Measurements from ENCODE around the gene DEAF1.
A peak's percentile ranks its signal among the peaks of the same experiment; 100 is the strongest.
"Not testable (repeated sequence)": the region's sequence is repeated elsewhere in the genome, so short reads cannot be mapped to it uniquely, and the experiment has no call there.

The DEAF1 gene

GRCh38 chr11:697811-698311 is 2.8 kb upstream of the DEAF1 start:
- peaks cover 25% of the 10 kb centered on the region for H3K4me1 ChIP-seq (ENCODE audit: insufficient read depth, low read length)
- no peak overlapping the region for H3K4me3 ChIP-seq (ENCODE audit: low read length)
- H3K9me3 ChIP-seq (ENCODE audit: insufficient read depth, low read depth, low read length): no peaks in the 10 kb centered on the region
- WGBS: 57% methylated on average over 11 of the region's 11 CpGs
- H3K36me3 ChIP-seq (ENCODE audit: insufficient read depth, low read length): no peaks in the 10 kb centered on the region
- peak overlapping the region; percentile 72 for H3K27ac ChIP-seq (ENCODE audit: low read depth, low read length)
- no peaks in the 10 kb centered on the region for H3K27me3 ChIP-seq (ENCODE audit: insufficient read depth, low read length)
- peak overlapping the region; percentile 12; the same call in 1 of the 2 replicates for H3K9ac ChIP-seq (ENCODE audit: low read depth, low read length)

GRCh38 chr11:696955-697491 is 2.0 kb upstream of the DEAF1 start:
- WGBS: 85% methylated on average over 11 of the region's 11 CpGs
- Histone ChIP-seq H3K9ac (ENCODE audit: low read depth, low read length) (no peak overlapping the region), H3K27me3 (ENCODE audit: insufficient read depth, low read length) (no peaks in the 10 kb centered on the region), H3K9me3 (ENCODE audit: insufficient read depth, low read depth, low read length) (no peaks in the 10 kb centered on the region), H3K27ac (ENCODE audit: low read depth, low read length) (no peak overlapping the region), H3K4me1 (ENCODE audit: insufficient read depth, low read length) (peaks cover 25% of the 10 kb centered on the region), H3K36me3 (ENCODE audit: insufficient read depth, low read length) (no peaks in the 10 kb centered on the region), H3K4me3 (ENCODE audit: low read length) (no peak overlapping the region)

- Histone ChIP-seq H3K27me3 (ENCODE audit: insufficient read depth, low read length) (no peaks in the 10 kb centered on the region), H3K9me3 (ENCODE audit: insufficient read depth, low read depth, low read length) (no peaks in the 10 kb centered on the region), H3K4me1 (ENCODE audit: insufficient read depth, low read length) (peaks cover 25% of the 10 kb centered on the region), H3K9ac (ENCODE audit: low read depth, low read length) (peak within 1 kb of the TSS; percentile 99), H3K4me3 (ENCODE audit: low read length) (peak within 1 kb of the TSS; percentile 76), H3K36me3 (ENCODE audit: insufficient read depth, low read length) (peaks cover 9% of the 10 kb centered on the region), H3K27ac (ENCODE audit: low read depth, low read length) (peak within 1 kb of the TSS; percentile 99)
- under 1% methylated on average over 101 of the region's 101 CpGs for WGBS
Measured at GRCh38 chr11:695538-696248, 671 bp upstream of the DEAF1 start, which contains the start of gene TMEM80. Gene TMEM80 (plus strand): TSS chr11:695816. CDS start chr11:695828, 12 bp downstream.

GRCh38 chr11:695288-695537 is 191 bp upstream of the DEAF1 start:
- peaks cover 10% of the 10 kb centered on the region for H3K36me3 ChIP-seq (ENCODE audit: insufficient read depth, low read length)
- H3K9me3 ChIP-seq (ENCODE audit: insufficient read depth, low read depth, low read length): no peaks in the 10 kb centered on the region
- peak overlapping the region; percentile 99 for H3K27ac ChIP-seq (ENCODE audit: low read depth, low read length)
- H3K4me1 ChIP-seq (ENCODE audit: insufficient read depth, low read length): peaks cover 25% of the 10 kb centered on the region
- peak overlapping the region; percentile 99 for H3K9ac ChIP-seq (ENCODE audit: low read depth, low read length)
- no peaks in the 10 kb centered on the region for H3K27me3 ChIP-seq (ENCODE audit: insufficient read depth, low read length)
- H3K4me3 ChIP-seq (ENCODE audit: low read length): peak overlapping the region; percentile 76
- under 1% methylated on average over 25 of the region's 25 CpGs for WGBS

DNA sequence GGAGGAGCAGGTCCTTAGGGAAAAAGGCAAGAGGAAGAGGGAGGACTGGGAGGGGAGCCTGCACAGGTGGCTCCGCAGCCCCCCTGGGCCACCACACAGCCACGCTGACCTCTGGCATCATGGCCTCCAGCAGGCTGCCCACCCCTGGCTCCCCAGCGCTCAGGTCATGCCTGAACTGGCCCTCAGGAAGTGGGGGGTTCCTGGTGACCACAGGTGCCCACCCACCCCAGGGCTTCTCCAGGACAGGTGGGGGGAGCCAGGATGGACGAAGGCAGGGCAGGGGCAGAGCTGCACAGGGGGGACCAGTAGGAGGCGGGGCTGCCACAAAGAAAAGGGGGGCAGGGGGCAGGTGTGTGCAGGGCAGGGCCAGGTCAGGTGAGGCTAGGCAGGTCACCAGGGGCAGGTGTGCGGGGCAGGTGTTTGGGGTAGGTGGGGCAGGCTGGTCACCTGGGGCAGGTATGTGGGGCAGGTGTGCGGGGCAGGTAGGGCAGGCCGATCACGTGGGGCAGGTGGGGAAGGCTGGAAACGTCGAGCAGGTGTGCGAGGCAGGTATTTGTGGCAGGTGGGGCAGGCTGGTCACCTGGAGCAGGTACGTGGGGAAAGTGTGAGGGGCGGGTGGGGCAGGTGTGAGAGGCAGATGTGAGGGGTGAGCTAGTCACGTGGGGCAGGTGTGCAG is 997 bp downstream of the DEAF1 start:
- Histone ChIP-seq H3K9ac (ENCODE audit: low read depth, low read length) (no peak overlapping the region; the same call in 1 of the 2 replicates), H3K36me3 (ENCODE audit: insufficient read depth, low read length) (peaks cover 20% of the 10 kb centered on the region), H3K27me3 (ENCODE audit: insufficient read depth, low read length) (no peaks in the 10 kb centered on the region), H3K4me3 (ENCODE audit: low read length) (peak overlapping the region; percentile 12; the same call in 1 of the 2 replicates), H3K9me3 (ENCODE audit: insufficient read depth, low read depth, low read length) (no peaks in the 10 kb centered on the region), H3K4me1 (ENCODE audit: insufficient read depth, low read length) (peaks cover 25% of the 10 kb centered on the region), H3K27ac (ENCODE audit: low read depth, low read length) (no peak overlapping the region)
- WGBS: 83% methylated on average over 15 of the region's 15 CpGs

DNA sequence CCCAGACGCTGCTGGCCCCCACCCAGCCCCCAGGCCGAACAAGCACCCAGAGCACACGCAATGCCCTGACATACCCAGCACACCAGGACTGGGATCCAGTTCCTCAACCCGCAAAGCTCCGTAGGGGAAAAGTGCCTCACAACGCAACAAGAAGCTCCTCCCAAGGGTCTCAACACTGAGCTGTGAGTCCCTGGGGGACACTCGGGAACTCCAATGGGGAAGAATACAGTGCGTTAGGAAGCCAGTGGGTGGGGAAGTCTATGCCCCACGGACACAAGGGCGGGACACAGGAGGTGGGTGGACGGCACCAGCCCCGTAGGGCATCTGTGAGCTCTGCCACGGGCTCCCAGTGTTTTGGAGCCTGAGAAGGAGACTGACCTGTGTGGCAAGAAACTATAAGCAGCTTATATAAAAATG is 1.6 kb downstream of the DEAF1 start:
- peaks cover 20% of the 10 kb centered on the region for H3K4me1 ChIP-seq (ENCODE audit: insufficient read depth, low read length)

DNA sequence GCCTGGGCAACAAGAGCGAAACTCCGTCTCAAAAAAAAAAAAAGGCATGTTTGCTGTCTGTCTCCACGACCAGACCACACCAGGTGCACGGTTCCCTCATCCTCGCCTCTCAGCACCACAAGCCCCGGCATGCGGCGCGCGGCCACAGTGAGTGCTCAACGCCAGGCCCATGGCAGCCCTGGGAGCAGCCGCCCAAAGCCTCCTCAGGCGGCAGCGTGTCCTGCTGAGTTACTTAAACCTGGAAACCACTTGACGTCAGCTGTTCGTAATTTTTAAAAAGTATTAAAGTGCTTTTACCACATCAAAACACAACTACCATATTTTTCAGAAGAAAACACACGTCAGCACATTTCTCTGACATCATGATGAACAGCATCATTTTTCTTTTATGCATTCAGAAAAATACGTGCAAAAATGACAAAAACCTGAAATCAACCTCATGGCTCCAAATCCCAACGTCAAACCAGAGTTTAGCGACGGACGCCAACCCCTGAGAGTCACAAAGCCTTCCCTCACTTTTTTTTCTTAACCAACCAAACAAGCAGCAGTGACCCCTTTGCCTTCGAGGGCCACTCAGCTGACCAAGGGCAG is 2.1 kb downstream of the DEAF1 start:
- Histone ChIP-seq H3K4me3 (ENCODE audit: low read length) (peak overlapping the region; percentile 12; the same call in 1 of the 2 replicates), H3K9ac (ENCODE audit: low read depth, low read length) (no peak overlapping the region), H3K27me3 (ENCODE audit: insufficient read depth, low read length) (no peaks in the 10 kb centered on the region), H3K36me3 (ENCODE audit: insufficient read depth, low read length) (peaks cover 31% of the 10 kb centered on the region), H3K9me3 (ENCODE audit: insufficient read depth, low read depth, low read length) (no peaks in the 10 kb centered on the region), H3K27ac (ENCODE audit: low read depth, low read length) (no peak overlapping the region), H3K4me1 (ENCODE audit: insufficient read depth, low read length) (peaks cover 15% of the 10 kb centered on the region)
- WGBS: 89% methylated on average over 23 of the region's 23 CpGs

More for the DNA sequence above, 1.6 kb downstream of the DEAF1 start:
- no peak overlapping the region for H3K27ac ChIP-seq (ENCODE audit: low read depth, low read length)
- H3K4me3 ChIP-seq (ENCODE audit: low read length): peak overlapping the region; percentile 12; the same call in 1 of the 2 replicates
- no peaks in the 10 kb centered on the region for H3K9me3 ChIP-seq (ENCODE audit: insufficient read depth, low read depth, low read length)
- H3K9ac ChIP-seq (ENCODE audit: low read depth, low read length): 0 out of 2 replicates have a peak overlapping the region, but pooled peaks have one; percentile 22
- no peaks in the 10 kb centered on the region for H3K27me3 ChIP-seq (ENCODE audit: insufficient read depth, low read length)
- 78% methylated on average over 13 of the region's 13 CpGs for WGBS
- H3K36me3 ChIP-seq (ENCODE audit: insufficient read depth, low read length): peaks cover 26% of the 10 kb centered on the region

DNA sequence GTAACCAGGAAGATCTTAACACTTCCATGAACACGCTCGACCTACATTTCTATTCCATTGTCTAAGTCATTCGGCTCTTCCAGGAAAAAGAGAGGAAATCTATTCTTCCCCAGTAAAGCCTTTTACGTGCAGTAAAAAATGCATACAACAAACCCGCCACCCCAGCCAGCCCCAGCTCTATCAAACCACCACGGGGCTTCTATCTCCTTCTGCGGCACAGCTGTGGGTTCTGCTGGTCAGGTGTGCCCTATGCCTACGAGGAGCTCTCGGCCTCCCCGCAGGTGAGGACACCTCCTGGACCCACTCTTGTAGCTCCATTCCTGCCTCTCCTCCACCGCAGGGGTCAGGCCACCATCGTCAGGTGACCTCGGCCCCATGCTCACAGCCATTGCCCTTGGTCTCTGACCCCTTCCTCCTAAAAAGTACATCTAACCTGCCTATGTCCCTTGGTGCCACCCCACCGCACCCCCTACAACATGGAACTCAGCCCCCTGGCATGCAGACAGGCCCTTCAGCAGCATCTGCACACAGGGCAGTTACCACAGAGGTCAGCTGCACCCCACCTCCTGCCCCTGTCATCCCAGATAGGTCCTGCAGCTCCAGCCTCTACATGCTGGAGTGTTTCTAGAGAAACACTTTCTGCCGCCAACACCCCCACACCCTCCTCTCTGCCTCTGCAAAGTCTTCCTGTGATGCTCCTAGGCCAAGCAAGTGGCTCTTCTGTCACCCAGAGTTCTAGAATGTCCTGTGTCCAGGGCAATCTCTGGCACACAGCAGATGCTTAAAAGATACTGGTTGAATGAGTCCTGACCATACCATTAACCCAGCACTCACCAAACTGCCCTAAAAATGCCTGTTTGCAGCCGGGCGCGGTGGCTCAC is 3.1 kb downstream of the DEAF1 start:
- H3K9ac ChIP-seq (ENCODE audit: low read depth, low read length): no peak overlapping the region
- H3K9me3 ChIP-seq (ENCODE audit: insufficient read depth, low read depth, low read length): no peaks in the 10 kb centered on the region
- peaks cover 40% of the 10 kb centered on the region for H3K36me3 ChIP-seq (ENCODE audit: insufficient read depth, low read length)
- no peak overlapping the region for H3K27ac ChIP-seq (ENCODE audit: low read depth, low read length)
- peaks cover 7% of the 10 kb centered on the region; the same call in 1 of the 2 replicates for H3K4me1 ChIP-seq (ENCODE audit: insufficient read depth, low read length)
- no peaks in the 10 kb centered on the region for H3K27me3 ChIP-seq (ENCODE audit: insufficient read depth, low read length)
- 93% methylated on average over 18 of the region's 18 CpGs for WGBS
- H3K4me3 ChIP-seq (ENCODE audit: low read length): no peak overlapping the region

DNA sequence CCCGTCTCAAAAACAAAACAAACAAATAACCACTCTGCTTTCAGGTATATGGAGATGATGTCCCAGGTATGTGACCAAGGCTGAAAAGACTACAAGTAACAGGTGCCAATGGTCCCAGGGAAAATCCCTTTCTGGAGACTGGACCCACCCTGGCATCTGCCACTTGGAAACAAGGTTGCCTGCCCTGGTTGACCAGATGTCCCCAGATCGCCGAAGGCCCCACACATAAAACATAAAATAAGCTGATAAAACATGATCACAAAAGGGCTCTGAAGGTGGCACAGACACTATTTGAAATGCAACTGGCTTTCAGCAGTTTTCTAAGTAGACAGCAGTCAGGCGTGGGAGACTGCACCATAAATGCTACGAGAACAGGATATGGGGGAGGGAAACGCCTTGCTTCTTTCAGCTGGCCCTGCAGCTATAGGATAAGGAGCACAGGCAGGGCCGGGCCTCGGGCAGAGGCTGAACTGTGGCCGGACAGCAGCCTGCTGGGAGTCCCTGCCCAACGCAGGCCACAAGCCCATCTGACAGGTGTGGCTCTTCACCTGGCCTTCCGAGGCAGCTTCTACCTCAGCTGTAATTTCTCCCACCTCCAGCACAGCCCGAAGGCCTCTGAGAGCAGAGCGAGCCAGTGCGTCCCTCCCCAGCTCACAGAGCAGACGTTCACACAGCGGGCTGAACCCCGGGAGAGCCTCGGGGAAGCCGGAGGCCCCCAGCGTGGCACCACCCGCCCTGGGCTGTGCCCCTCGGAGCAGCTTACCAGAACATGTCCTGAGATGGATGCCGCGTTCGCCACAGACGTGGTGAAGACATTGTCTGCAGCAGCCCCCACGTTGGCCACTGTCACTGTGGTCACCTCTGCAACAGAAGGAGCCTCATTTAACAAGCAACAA is 4.0 kb downstream of the DEAF1 start:
- peaks cover 7% of the 10 kb centered on the region; the same call in 1 of the 2 replicates for H3K4me1 ChIP-seq (ENCODE audit: insufficient read depth, low read length)
- no peak overlapping the region for H3K9ac ChIP-seq (ENCODE audit: low read depth, low read length)
- 91% methylated on average over 26 of the region's 27 CpGs for WGBS
- no peaks in the 10 kb centered on the region for H3K9me3 ChIP-seq (ENCODE audit: insufficient read depth, low read depth, low read length)
- peaks cover 48% of the 10 kb centered on the region for H3K36me3 ChIP-seq (ENCODE audit: insufficient read depth, low read length)
- H3K4me3 ChIP-seq (ENCODE audit: low read length): no peak overlapping the region
- no peak overlapping the region for H3K27ac ChIP-seq (ENCODE audit: low read depth, low read length)
- H3K27me3 ChIP-seq (ENCODE audit: insufficient read depth, low read length): no peaks in the 10 kb centered on the region

DNA sequence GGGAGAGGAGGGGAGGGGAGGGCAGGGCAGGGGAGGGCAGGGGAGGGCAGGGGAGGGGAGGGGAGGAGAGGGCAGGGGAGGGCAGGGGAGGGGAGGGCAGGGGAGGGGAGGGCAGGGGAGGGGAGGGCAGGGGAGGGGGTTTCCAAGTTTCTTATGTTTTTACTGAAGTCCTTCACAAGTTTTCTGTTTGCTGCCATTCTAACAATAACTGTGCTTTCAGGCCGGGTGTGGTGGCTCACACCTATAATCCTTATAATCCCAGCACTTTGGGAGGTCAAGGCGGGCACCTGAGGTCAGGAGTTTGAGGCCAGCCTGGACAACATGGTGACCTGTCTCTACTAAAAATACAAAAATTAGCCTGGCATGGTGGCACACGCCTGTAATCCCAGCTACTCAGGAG is 4.8 kb downstream of the DEAF1 start:
- H3K4me1 ChIP-seq (ENCODE audit: insufficient read depth, low read length); H3K9ac ChIP-seq (ENCODE audit: low read depth, low read length); H3K27ac ChIP-seq (ENCODE audit: low read depth, low read length); H3K27me3 ChIP-seq (ENCODE audit: insufficient read depth, low read length); H3K4me3 ChIP-seq (ENCODE audit: low read length); H3K9me3 ChIP-seq (ENCODE audit: insufficient read depth, low read depth, low read length): not testable (repeated sequence)
- WGBS: 94% methylated on average over 3 of the region's 3 CpGs
- H3K36me3 ChIP-seq (ENCODE audit: insufficient read depth, low read length): peaks cover 48% of the 10 kb centered on the region
